ENCODE data around the gene FGFR1OP2. TPM values are rescaled to one million over a fixed set of nuclear protein-coding genes. Genes with fewer than 3 reads are reported as not detected.

The FGFR1OP2 gene
- polyA plus RNA-seq, 4 donors: 50.7 to 71.5 (median 61.3) TPM

DNA sequence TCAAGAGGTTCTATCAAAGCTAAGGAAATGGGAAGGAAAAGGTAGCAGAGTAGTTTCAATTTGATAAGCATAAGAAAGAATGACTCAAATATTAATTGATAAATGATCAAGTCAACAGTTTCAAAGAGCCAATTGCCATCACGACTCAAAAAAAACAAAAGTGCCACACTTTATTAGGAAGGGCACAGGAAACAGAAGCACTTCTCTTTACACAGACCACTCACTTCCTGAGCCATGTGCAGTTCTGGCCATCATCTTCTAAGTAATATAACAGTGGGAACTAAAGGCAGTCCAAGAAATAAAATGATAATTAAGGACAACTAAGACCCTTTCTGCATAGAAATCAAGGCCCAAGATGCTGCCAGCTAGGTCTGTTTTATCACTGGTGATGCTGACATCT lies 62.7 kb downstream of the FGFR1OP2 start:
- no peak for DNase-seq (ENCODE audit: low read depth in 4 of 4, low spot score in 3 of 4)

DNA sequence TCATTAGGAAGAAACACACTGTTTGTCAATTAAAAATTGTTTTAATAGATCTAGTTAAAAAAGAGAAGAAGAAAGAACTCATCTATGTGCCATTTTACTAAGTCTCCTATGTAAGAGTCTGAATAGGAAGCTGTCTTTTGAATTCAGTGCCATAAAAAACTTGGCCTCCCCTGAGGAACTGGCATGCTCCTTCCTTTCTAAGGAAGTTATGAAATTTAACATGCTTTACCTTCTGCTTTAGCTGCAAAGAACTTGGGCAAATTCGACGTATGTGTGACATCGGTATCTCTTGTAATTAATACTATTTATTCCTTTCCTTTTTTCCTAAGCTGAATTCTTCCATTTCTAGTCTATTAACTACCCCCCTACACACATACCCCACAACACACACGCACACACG lies 63.4 kb downstream of the FGFR1OP2 start:
- DNase-seq (ENCODE audit: low read depth in 4 of 4, low spot score in 3 of 4): no peak

DNA sequence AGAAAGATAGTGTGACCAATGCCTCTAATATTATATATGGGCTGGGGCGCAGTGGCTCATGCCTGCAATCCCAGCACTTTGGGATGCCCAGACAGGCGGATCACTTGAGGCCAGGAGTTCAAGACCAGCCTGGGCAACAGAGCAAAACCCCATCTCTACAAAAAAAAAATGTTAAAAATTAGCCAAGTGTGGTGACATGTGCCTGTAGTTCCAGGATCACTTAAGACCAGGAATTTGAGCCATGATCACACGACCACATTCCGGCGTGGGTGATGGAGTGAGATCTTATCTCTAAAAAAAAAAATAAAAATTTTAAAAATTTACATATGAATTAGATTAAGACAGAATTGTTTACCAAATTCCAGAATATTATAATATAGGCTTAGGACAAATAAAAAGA lies 63.9 kb downstream of the FGFR1OP2 start:
- DNase-seq (ENCODE audit: low read depth in 4 of 4, low spot score in 3 of 4): no peak

DNA sequence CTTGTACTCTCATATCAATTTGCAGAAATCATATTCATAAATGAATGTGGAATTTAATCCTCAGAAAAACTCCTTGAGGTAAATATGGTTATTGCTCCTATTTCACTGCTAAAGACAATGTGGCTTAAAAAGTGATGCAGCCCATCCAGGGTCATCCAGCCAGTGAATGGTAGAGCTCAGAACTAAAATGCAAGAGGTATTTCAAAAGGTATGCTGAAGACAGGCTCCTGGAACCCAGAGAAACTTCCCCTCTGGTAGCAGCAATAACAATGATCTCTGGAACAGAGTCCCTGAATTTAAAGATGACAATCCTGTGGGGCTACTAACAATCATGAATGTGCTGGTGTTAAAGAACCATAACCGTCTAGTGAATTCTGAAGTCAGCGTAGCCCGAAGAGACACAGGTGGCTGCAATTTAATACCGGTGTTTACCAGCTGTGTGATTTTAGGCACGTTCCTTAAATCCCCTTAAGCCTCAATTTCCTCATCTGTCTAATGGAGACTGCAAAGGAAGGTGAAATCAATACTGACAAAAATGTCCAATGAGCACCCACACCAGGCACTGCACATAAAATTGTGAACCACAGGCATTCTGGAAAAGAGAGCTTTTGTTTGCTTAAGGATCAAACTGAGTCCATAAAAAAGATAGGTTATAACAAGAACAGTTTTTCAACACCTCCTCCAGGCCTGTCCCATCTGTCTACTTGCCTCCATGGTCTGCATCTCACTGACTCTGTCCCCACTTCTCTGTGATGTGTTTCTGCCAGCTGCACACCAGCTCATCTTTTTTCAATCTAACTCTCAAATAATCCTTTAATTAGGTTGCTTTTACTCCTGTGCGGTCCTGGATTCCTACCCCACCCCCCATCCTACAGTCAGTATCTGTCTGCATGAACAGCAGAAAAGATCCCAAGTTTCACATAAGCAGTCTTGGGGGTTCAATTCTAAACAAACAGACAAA lies 65.4 kb downstream of the FGFR1OP2 start:
- DNase-seq (ENCODE audit: low read depth in 4 of 4, low spot score in 3 of 4): no peak

DNA sequence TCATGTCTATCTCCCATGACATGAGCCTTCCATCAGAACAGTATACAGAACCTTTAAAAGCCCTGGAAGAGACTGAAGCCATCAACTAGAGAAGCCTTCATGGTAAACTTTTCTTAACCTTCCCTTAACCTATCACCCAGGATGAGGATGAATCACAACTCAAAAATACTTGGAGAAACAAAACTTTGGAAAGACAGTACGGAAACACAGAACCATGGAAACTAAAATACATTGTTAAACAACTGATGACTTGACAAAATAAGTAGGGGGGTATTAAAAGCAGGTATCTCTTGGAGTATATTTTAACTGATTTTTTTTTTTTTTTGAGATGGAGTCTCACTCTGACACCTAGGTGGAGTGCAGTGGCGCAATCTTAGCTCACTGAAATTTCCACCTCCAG lies 67.2 kb downstream of the FGFR1OP2 start:
- no peak for DNase-seq (ENCODE audit: low read depth in 4 of 4, low spot score in 3 of 4)

DNA sequence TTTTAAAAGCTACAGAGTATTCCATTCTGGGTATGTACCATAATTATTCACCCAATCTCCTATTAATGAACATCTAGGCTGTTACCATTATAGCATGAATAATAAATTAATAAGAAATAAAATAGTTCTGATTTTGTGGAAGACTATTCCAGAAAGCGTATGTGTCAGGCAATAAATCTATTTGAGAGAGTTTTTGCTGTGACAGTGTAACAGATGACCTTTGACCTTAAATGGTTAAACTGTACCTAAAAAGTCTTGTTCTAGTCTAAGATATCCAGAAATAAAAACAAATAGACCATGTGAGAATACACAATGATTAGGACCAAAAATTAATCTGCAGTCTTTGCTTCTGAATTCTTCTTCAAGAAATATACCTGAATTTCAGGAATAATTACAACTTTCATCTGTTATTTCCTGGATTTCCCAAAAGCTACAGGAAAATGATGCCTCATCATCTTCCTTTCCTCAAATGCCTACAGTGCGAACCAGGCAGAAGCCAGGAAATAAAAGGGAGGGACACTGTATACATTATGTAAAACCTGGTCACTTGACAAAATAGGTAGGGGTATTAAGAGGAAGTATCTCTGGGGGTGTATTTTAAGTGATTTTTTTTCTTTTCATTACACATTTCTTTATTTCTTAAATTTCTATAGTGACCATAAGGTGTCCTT lies 68.7 kb downstream of the FGFR1OP2 start:
- no peak for DNase-seq (ENCODE audit: low read depth in 4 of 4, low spot score in 3 of 4)

DNA sequence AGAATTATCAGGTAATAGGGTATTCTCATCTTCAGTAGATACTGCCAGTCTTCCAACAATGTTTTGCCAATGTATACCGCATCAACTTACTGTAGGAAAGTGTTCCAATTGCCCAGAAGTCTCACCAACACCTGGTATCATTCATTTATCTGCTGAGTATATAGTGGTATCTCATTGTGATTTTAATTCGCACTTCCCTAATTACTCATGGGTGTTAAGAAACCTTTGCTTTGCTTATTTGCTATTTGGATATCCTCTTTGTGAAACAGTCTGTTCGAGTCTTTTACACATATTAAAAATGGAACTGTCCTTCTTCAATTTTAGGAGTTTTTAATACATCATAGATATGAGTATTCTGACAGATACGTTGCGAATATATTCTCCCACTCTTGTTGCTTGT lies 69.8 kb downstream of the FGFR1OP2 start:
- DNase-seq (ENCODE audit: low read depth in 4 of 4, low spot score in 3 of 4): no peak

DNA sequence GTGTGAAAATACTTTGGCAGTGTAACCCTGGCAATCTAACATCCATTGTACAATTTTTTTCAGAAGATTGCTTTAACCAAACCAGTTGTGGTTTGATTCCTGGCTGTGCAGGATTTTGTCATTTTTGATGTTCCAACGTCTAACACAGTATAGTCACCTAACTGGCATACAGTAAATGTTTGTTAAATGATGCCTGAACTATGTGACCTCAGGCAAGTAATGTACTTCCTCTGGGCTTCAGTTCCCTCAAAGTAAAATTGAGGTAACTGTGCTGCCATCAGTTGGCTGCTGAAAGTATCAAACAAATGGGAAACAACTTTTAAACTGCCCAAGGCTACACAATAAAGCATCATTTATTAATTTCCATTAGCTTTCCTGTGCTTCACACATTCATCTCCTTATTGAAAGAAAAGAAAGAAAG lies 71.6 kb downstream of the FGFR1OP2 start:
- no peak for DNase-seq (ENCODE audit: low read depth in 4 of 4, low spot score in 3 of 4)

DNA sequence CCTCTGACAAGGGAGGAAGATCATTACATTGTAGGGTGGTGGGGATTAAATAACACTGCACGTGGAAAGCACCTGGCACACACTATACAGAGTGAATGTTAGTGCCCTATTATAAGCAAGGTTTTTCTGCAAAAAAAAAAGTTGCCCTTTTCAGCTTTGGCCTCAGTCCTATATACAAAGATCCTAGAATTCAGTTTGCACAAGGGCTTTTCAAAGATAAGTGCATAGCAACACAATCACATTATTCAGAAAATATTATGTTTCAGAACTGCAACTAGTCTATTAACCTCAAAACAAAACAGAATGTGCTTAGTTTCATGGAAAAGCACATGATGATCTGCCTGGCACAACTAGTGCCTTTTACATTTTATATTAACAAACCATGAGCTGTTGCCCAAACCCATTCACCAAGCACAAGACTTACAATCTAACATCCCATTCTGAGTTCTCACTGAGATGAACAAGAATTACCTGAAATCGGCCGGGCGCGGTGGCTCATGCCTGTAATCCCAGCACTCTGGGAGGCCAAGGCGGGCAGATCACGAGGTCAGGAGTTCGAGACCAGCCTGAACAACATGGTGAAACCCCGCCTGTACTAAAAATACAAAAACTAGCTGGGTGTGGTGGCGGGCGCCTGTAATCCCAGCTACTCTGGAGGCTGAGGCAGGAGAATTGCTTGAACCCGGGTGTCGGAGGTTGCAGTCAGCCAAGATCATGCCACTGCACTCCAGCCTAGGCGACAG lies 74.1 kb downstream of the FGFR1OP2 start:
- no peak for DNase-seq (ENCODE audit: low read depth in 4 of 4, low spot score in 3 of 4)

DNA sequence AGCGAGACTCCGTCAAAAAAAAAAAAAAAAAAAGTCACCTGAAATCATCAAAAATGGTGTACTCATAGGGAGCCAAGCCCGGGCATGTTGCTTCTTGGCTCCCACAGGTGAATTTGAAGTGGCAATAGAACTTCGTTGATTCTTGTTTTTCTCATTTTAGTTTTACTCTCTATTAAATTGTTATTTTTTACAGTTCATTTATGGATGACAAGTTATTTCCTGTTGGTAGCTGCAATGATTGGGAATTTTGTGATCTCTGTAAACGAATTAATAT lies 74.6 kb downstream of the FGFR1OP2 start:
- no peak for DNase-seq (ENCODE audit: low read depth in 4 of 4, low spot score in 3 of 4)

DNA sequence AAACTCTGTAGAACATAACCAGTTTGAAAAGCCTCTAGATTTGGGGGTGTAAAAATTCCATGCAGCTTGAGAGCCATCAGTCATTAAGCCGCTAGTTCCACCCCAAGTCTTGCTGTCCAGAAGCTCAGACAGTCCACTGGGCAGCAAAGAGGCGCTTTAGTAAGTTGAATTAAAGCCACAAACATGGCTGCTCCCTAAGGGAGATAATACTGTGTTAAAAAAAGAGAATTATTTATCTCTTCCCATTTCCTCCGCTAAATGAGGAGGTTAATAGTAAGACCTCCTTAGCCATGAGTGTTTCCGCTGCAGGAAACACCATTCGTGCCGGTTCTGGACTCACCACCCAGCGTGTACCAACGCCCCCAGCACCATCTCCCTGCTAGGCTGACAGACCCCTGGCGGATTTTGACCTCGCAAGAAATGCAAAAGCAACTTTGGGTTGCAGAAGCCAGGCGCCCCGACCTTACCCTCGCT lies 75.4 kb downstream of the FGFR1OP2 start:
- DNase-seq (ENCODE audit: low read depth in 4 of 4, low spot score in 3 of 4): peak in 2 of 4 donors; percentile 22 to 32

DNA sequence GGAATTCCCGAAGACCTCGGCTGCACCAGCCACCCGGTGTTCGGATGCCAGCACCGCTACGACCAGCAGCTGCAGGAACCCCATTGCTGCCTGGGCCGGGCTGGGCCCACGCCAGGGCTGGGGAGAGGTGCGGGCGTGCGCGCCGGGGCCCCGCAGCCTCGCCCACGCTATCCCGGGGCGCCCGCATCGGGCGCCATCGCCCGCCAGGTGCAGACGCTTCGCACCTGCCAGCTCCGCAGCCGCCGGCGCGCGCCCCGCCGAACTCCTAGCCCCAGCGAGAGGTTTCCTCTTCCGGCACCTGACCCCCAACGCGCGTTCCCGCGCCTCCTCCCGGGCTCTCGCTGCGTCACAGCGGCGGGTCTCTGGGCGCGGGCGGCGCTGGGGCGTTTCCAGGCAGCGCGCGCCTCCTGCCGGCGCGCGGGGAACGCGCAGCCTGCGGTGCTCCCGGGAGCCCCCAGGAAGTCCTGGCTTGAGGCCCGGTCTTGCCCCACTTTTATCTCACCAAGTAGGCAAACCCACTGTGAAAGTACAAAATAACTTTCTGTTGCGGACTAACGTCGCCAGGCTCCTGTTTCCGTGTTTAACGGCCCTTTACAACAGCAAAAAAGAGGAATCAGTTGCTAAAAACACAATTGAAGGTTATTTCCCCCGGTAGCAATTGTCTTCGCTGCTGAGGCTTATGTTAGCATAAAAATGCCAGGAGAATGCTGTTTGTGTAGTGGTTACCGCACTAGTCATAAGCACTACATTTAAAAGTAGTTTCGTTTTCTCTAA lies 76.0 kb downstream of the FGFR1OP2 start, which contains the start of gene TM7SF3:
Gene TM7SF3 (minus strand): TSS at position 300 of the 774 bp plus-strand sequence. CDS start 216 bp downstream, at position 84.
- peak; percentile 85 to 90 (median 87) for DNase-seq (ENCODE audit: low read depth in 4 of 4, low spot score in 3 of 4)

DNA sequence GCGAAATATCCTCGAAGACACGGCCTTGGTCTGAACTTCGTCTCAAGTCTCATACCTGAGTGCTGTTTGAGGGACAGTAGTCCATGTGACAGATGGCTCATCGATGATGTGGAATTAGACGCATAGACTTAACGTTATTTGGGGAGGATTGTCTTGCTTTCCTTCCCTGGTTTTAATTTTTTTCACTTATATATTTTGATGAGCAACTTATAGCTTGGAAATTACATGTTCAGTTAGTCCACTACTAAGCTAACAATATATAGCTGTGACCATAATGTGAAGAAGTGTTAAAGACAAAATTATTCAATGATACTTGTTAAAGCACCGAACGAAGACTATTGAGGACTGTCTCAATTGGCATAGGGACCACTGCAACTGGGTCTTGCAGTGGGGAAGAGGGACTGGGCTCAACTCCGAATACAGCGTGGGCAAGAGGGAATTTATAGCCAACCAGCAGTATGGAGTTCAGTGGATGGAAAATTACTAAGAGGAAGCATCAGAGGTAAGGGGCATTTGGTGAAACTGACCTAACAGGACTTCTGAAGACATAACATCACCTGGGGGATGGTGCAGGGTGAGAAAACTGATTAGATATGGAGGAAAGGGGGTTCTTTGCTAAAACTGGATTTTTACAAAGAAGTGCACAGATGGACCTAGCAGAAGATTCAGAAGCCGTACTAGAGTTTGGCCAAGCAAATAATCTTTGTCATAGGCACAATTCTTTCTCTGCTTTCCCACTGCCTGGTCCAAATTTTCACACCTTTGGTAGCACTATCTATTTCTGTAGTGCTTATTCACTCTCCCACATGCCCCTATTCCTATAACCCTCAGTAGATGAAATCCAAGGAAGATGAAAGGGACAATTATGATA lies 76.8 kb downstream of the FGFR1OP2 start:
- DNase-seq (ENCODE audit: low read depth in 4 of 4, low spot score in 3 of 4): no peak

DNA sequence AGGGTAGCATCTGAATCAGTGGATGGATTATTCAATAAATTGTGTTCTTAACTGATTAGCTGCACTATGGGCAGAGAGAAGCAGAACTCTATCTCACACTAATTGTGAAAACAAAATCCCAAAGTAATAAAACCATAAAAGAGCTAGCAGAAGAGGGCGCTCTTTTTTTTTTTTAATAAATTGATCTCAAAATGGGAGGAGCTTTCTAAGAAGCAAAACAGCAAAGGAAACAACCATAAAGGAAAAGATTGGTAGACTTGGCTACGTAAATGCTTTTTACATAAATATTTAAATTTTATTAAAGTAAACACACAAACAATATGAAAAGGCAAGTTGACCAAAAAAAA lies 77.4 kb downstream of the FGFR1OP2 start:
- DNase-seq (ENCODE audit: low read depth in 4 of 4, low spot score in 3 of 4): no peak

Other genes with a start within 250 kb of the FGFR1OP2 start
- gene ITPR2, start 105.3 kb upstream of the FGFR1OP2 start, polyA plus RNA-seq (ENCODE audit: insufficient read length in 4 of 4): 10 to 100 TPM; 12.7 to 16.7 (median 13.7) TPM
- 10 to 100 TPM; 34.4 to 40.4 (median 37.3) TPM for gene INTS13, start 489 bp upstream of the FGFR1OP2 start, polyA plus RNA-seq (ENCODE audit: insufficient read length in 4 of 4)
- 100 to 1,000 TPM in 1 of 4 donors, 10 to 100 TPM in 3; 90.3 to 108 (median 99.4) TPM for gene TM7SF3, start 75.9 kb downstream of the FGFR1OP2 start, polyA plus RNA-seq (ENCODE audit: insufficient read length in 4 of 4)
- gene MED21, start 84.1 kb downstream of the FGFR1OP2 start, polyA plus RNA-seq (ENCODE audit: insufficient read length in 4 of 4): 10 to 100 TPM; 54.7 to 72.7 (median 67.2) TPM
- under 1 TPM in 1 of 4 donors, not detected in 3; 0.08 TPM for gene C12orf71, start 144.1 kb downstream of the FGFR1OP2 start, polyA plus RNA-seq (ENCODE audit: insufficient read length in 4 of 4)

Data from right renal pelvis (tissue), 4 donors.